ENCODE data around the gene SH3PXD2A.
"Not testable (repeated sequence)": the region's sequence is repeated elsewhere in the genome, so short reads cannot be mapped to it uniquely, and the experiment has no call there.

Gene SH3PXD2A

GRCh38 chr10:103632871-103633270, 222.5 kb downstream of the SH3PXD2A start:
- not testable (repeated sequence) for H3K9me3 ChIP-seq (ENCODE audit: insufficient read depth, low read depth, low read length); H3K4me1 ChIP-seq (ENCODE audit: control insufficient read depth in 1 of 2, insufficient read depth in 2 of 2, low read length in 2 of 2); H3K14ac ChIP-seq (ENCODE audit: low read length); H4K8ac ChIP-seq (ENCODE audit: low read depth, low read length); H4K12ac ChIP-seq (ENCODE audit: low read depth, low read length); H3K4ac ChIP-seq (ENCODE audit: low read depth, low read length); H3K18ac ChIP-seq (ENCODE audit: low read length); H3K27me3 ChIP-seq (ENCODE audit: insufficient read depth, low read length); H3K79me2 ChIP-seq (ENCODE audit: control insufficient read depth, insufficient read depth, low read length, poor library complexity); H2BK5ac ChIP-seq (ENCODE audit: low read depth, low read length, poor library complexity); H2AFZ ChIP-seq (ENCODE audit: insufficient read depth, low read length, poor library complexity); H2BK12ac ChIP-seq (ENCODE audit: low read length); DNase-seq; H4K91ac ChIP-seq (ENCODE audit: low read depth, low read length); H2AK5ac ChIP-seq (ENCODE audit: low read length); H2BK120ac ChIP-seq (ENCODE audit: insufficient read depth, low read length, poor library complexity); H3K4me2 ChIP-seq (ENCODE audit: low read length); H3K36me3 ChIP-seq (ENCODE audit: control insufficient read depth in 1 of 2, insufficient read depth in 2 of 2, low read length in 2 of 2); H3K4me3 ChIP-seq (ENCODE audit: low read depth, low read length); H3K23ac ChIP-seq (ENCODE audit: low read length); H3K9ac ChIP-seq (ENCODE audit: low read length); H3K27ac ChIP-seq (ENCODE audit: low read depth, low read length); H3K79me1 ChIP-seq (ENCODE audit: low read length)
- no CpG with 5 or more reads among the region's 6 CpGs for WGBS (ENCODE audit: extremely low coverage, insufficient coverage, insufficient read length)

GRCh38 chr10:103632247-103632642, 223.1 kb downstream of the SH3PXD2A start:
- H4K91ac ChIP-seq (ENCODE audit: low read depth, low read length): no peak overlapping the region
- no peaks in the 10 kb centered on the region for H3K9me3 ChIP-seq (ENCODE audit: insufficient read depth, low read depth, low read length)
- no peak for DNase-seq
- no peaks in the 10 kb centered on the region for H3K79me1 ChIP-seq (ENCODE audit: low read length)
- H3K9ac ChIP-seq (ENCODE audit: low read length): no peak overlapping the region
- no CpG with 5 or more reads among the region's 7 CpGs for WGBS (ENCODE audit: extremely low coverage, insufficient coverage, insufficient read length)
- no peak overlapping the region for H4K8ac ChIP-seq (ENCODE audit: low read depth, low read length)
- H4K12ac ChIP-seq (ENCODE audit: low read depth, low read length): no peak overlapping the region
- H3K4me1 ChIP-seq (ENCODE audit: control insufficient read depth in 1 of 2, insufficient read depth in 2 of 2, low read length in 2 of 2): no peaks in the 10 kb centered on the region
- no peak overlapping the region for H3K14ac ChIP-seq (ENCODE audit: low read length)
- H3K79me2 ChIP-seq (ENCODE audit: control insufficient read depth, insufficient read depth, low read length, poor library complexity): no peaks in the 10 kb centered on the region
- H2AFZ ChIP-seq (ENCODE audit: insufficient read depth, low read length, poor library complexity): no peak overlapping the region
- H3K36me3 ChIP-seq (ENCODE audit: control insufficient read depth in 1 of 2, insufficient read depth in 2 of 2, low read length in 2 of 2): peaks cover 6 to 7% of the 10 kb centered on the region in 2 experiments
- no peaks in the 10 kb centered on the region for H3K27me3 ChIP-seq (ENCODE audit: insufficient read depth, low read length)
- no peak overlapping the region for H2BK5ac ChIP-seq (ENCODE audit: low read depth, low read length, poor library complexity)
- H3K27ac ChIP-seq (ENCODE audit: low read depth, low read length): no peak overlapping the region
- no peak overlapping the region for H3K4me3 ChIP-seq (ENCODE audit: low read depth, low read length)
- no peak overlapping the region for H2AK5ac ChIP-seq (ENCODE audit: low read length)
- H2BK120ac ChIP-seq (ENCODE audit: insufficient read depth, low read length, poor library complexity): no peak overlapping the region
- no peak overlapping the region for H3K18ac ChIP-seq (ENCODE audit: low read length)
- no peak overlapping the region for H3K4ac ChIP-seq (ENCODE audit: low read depth, low read length)
- no peak overlapping the region for H3K23ac ChIP-seq (ENCODE audit: low read length)
- H3K4me2 ChIP-seq (ENCODE audit: low read length): no peak overlapping the region
- H2BK12ac ChIP-seq (ENCODE audit: low read length): no peak overlapping the region

GRCh38 chr10:103630156-103630555, 225.2 kb downstream of the SH3PXD2A start:
- no peak overlapping the region for H3K4me2 ChIP-seq (ENCODE audit: low read length)
- peaks cover 16 to 18% of the 10 kb centered on the region in 2 experiments for H3K36me3 ChIP-seq (ENCODE audit: control insufficient read depth in 1 of 2, insufficient read depth in 2 of 2, low read length in 2 of 2)
- no peak for DNase-seq
- no peaks in the 10 kb centered on the region for H3K79me2 ChIP-seq (ENCODE audit: control insufficient read depth, insufficient read depth, low read length, poor library complexity)
- H3K4me1 ChIP-seq (ENCODE audit: control insufficient read depth in 1 of 2, insufficient read depth in 2 of 2, low read length in 2 of 2): no peaks in the 10 kb centered on the region
- no peak overlapping the region for H4K12ac ChIP-seq (ENCODE audit: low read depth, low read length)
- no peak overlapping the region for H3K23ac ChIP-seq (ENCODE audit: low read length)
- H3K14ac ChIP-seq (ENCODE audit: low read length): no peak overlapping the region
- no peak overlapping the region for H2AFZ ChIP-seq (ENCODE audit: insufficient read depth, low read length, poor library complexity)
- no peak overlapping the region for H2AK5ac ChIP-seq (ENCODE audit: low read length)
- no peaks in the 10 kb centered on the region for H3K27me3 ChIP-seq (ENCODE audit: insufficient read depth, low read length)
- WGBS (ENCODE audit: extremely low coverage, insufficient coverage, insufficient read length): no CpG with 5 or more reads among the region's 1 CpG
- no peaks in the 10 kb centered on the region for H3K9me3 ChIP-seq (ENCODE audit: insufficient read depth, low read depth, low read length)
- no peak overlapping the region for H3K4me3 ChIP-seq (ENCODE audit: low read depth, low read length)
- no peak overlapping the region for H4K8ac ChIP-seq (ENCODE audit: low read depth, low read length)
- no peak overlapping the region for H3K9ac ChIP-seq (ENCODE audit: low read length)
- H2BK12ac ChIP-seq (ENCODE audit: low read length): no peak overlapping the region
- H3K27ac ChIP-seq (ENCODE audit: low read depth, low read length): no peak overlapping the region
- no peak overlapping the region for H2BK120ac ChIP-seq (ENCODE audit: insufficient read depth, low read length, poor library complexity)
- H3K18ac ChIP-seq (ENCODE audit: low read length): no peak overlapping the region
- no peak overlapping the region for H4K91ac ChIP-seq (ENCODE audit: low read depth, low read length)
- H2BK5ac ChIP-seq (ENCODE audit: low read depth, low read length, poor library complexity): no peak overlapping the region
- no peaks in the 10 kb centered on the region for H3K79me1 ChIP-seq (ENCODE audit: low read length)
- H3K4ac ChIP-seq (ENCODE audit: low read depth, low read length): no peak overlapping the region

GRCh38 chr10:103629581-103629980, 225.8 kb downstream of the SH3PXD2A start:
- Histone ChIP-seq H3K27me3 (ENCODE audit: insufficient read depth, low read length) (no peaks in the 10 kb centered on the region), H4K8ac (ENCODE audit: low read depth, low read length) (no peak overlapping the region), H3K14ac (ENCODE audit: low read length) (no peak overlapping the region), H2AK5ac (ENCODE audit: low read length) (no peak overlapping the region), H3K18ac (ENCODE audit: low read length) (no peak overlapping the region), H3K4me2 (ENCODE audit: low read length) (no peak overlapping the region), H3K4ac (ENCODE audit: low read depth, low read length) (no peak overlapping the region), H3K23ac (ENCODE audit: low read length) (no peak overlapping the region), H3K27ac (ENCODE audit: low read depth, low read length) (no peak overlapping the region), H3K4me1 (ENCODE audit: control insufficient read depth in 1 of 2, insufficient read depth in 2 of 2, low read length in 2 of 2) (no peaks in the 10 kb centered on the region), H2BK120ac (ENCODE audit: insufficient read depth, low read length, poor library complexity) (no peak overlapping the region), H2AFZ (ENCODE audit: insufficient read depth, low read length, poor library complexity) (peak overlapping the region; percentile 1), H3K9ac (ENCODE audit: low read length) (no peak overlapping the region), H4K12ac (ENCODE audit: low read depth, low read length) (no peak overlapping the region), H4K91ac (ENCODE audit: low read depth, low read length) (no peak overlapping the region), H3K36me3 (ENCODE audit: control insufficient read depth in 1 of 2, insufficient read depth in 2 of 2, low read length in 2 of 2) (peaks cover 16 to 20% of the 10 kb centered on the region in 2 experiments), H2BK5ac (ENCODE audit: low read depth, low read length, poor library complexity) (no peak overlapping the region), H3K4me3 (ENCODE audit: low read depth, low read length) (no peak overlapping the region), H3K79me2 (ENCODE audit: control insufficient read depth, insufficient read depth, low read length, poor library complexity) (no peaks in the 10 kb centered on the region), H2BK12ac (ENCODE audit: low read length) (no peak overlapping the region), H3K79me1 (ENCODE audit: low read length) (no peaks in the 10 kb centered on the region), H3K9me3 (ENCODE audit: insufficient read depth, low read depth, low read length) (no peaks in the 10 kb centered on the region)
- DNase-seq: no peak
- WGBS (ENCODE audit: extremely low coverage, insufficient coverage, insufficient read length): no CpG with 5 or more reads among the region's 3 CpGs

Measured in trophoblast cell (in vitro differentiated cells and primary cell).